OCI-LY3 (cell line): ENCODE data around the gene DCST1.
A peak's percentile ranks its signal among the peaks of the same experiment; 100 is the strongest.

ENCODE experiments used
- H2AFZ ChIP-seq: fragments of 200-600, 300-600 bp; shearing (Covaris generic); 2 replicates; pipeline ENCODE4 v1.6.0; 2014; ENCODE audit warnings: antibody characterized with exemption, low read depth, low read length
- H3K27ac ChIP-seq: fragments of 200-600, 300-600 bp; sonication (generic); 2 replicates; pipeline ENCODE4 v1.5.1; 2014; ENCODE audit warnings: mild to moderate bottlenecking, low read length, moderate library complexity, mixed read lengths
- H3K27me3 ChIP-seq: fragments of 200-600, 300-600 bp; sonication (generic); 2 replicates; pipeline ENCODE4 v1.6.1; 2014; ENCODE audit warnings: low read depth, low read length, mixed read lengths
- H3K36me3 ChIP-seq: fragments of 200-600, 300-600 bp; sonication (generic); replicated peaks from 2 replicates; pipeline ENCODE3; 2014; ENCODE audit warnings: low read depth, low read length, mixed read lengths
- H3K4me1 ChIP-seq: fragments of 300-600, 200-600 bp; sonication (generic); 2 replicates; pipeline ENCODE4 v1.6.1; 2014; ENCODE audit warnings: low read length, mixed read lengths
- H3K4me2 ChIP-seq: fragments of 200-600, 300-600 bp; sonication (generic); 2 replicates; pipeline ENCODE4 v1.6.1; 2014; ENCODE audit warnings: low read length, mixed read lengths
- H3K4me3 ChIP-seq: fragments of 300-600, 200-600 bp; sonication (generic); 2 replicates; pipeline ENCODE4 v1.5.1; 2014; ENCODE audit warnings: antibody characterized with exemption, mild to moderate bottlenecking, low read length, moderate library complexity
- H3K79me2 ChIP-seq: fragments of 300-600, 200-600 bp; shearing (Covaris generic); 2 replicates; pipeline ENCODE4 v1.6.1; 2014; ENCODE audit warnings: mild to moderate bottlenecking, low read length, mixed read lengths
- H3K9ac ChIP-seq: fragments of 300-600, 200-600 bp; shearing (Covaris generic); 2 replicates; pipeline ENCODE4 v1.6.0; 2014; ENCODE audit warnings: mild to moderate bottlenecking, low read length, moderate library complexity
- H3K9me3 ChIP-seq: fragments of 200-600, 300-600 bp; shearing (Covaris generic); 2 replicates; pipeline ENCODE4 v1.6.1; 2014; ENCODE audit warnings: low read length, mixed read lengths; ENCODE audit not compliant: insufficient read depth
- H4K20me1 ChIP-seq: fragments of 200-600, 300-600 bp; sonication (generic); 2 replicates; pipeline ENCODE4 v1.6.1; 2016; ENCODE audit warnings: low read length, mixed read lengths; ENCODE audit not compliant: insufficient read depth
- CTCF ChIP-seq: fragments of 200-600, 300-600 bp; sonication (generic); IDR thresholded peaks from 2 replicates; pipeline ENCODE4 v1.5.1; 2014; ENCODE audit warnings: antibody characterized with exemption, low read length, low read depth
- EZH2phosphoT487 ChIP-seq: fragments of 200-600 bp; shearing (Covaris generic); IDR thresholded peaks from 2 replicates; pipeline ENCODE4 v1.6.1; 2018; ENCODE audit warnings: antibody characterized with exemption, mixed run types, low read depth

Gene DCST1

DNA sequence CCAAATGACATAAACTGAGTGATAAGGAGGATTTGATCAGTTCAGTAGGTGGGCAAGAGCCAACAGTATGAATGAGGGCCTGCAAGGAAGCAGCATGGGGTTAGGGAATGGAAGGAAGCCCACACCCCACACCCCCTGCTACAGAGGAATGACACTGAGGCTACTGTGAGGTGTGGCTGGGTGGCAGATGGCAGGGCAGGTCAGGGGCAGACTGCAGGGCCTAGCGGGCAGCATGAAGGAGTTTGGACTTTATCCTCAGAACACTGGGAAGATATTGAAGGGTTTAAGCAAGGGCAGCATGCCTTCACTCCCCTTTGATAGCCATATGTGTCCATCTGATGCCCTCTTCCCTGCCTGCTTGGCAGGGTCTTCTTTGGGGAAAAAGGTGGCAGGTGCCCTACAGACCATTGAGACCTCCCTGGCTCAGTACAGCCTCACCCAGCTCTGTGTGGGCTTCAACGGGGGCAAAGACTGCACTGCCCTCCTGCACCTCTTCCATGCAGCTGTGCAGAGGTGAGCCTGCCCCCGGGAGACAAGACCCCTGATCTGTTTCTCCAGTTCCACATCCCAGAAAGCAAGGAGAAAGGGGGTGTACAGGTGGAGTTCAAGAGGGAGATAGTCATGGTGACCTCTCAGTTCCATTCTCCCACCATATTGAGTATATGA lies 44.3 kb upstream of the DCST1 start:
- Histone ChIP-seq H3K9ac (no peak overlapping the region), H3K27ac (no peak overlapping the region), H2AFZ (no peak overlapping the region), H3K4me3 (no peak overlapping the region), H3K9me3 (no peaks in the 10 kb centered on the region), H4K20me1 (no peaks in the 10 kb centered on the region), H3K27me3 (no peaks in the 10 kb centered on the region), H3K4me2 (no peak overlapping the region), H3K79me2 (peaks cover 33% of the 10 kb centered on the region), H3K36me3 (peaks cover 27% of the 10 kb centered on the region), H3K4me1 (peaks cover 4% of the 10 kb centered on the region)
- TF ChIP-seq EZH2phosphoT487 (no peak), CTCF (no peak)

- H3K4me3 ChIP-seq, result no peak overlapping the region
- no peaks in the 10 kb centered on the region for H4K20me1 ChIP-seq
- H3K36me3 ChIP-seq, result peaks cover 27% of the 10 kb centered on the region
- H3K4me2 ChIP-seq, result no peak overlapping the region
- no peak overlapping the region for H3K27ac ChIP-seq
- TF ChIP-seq EZH2phosphoT487 (no peak), CTCF (no peak)
- H3K27me3 ChIP-seq, result no peaks in the 10 kb centered on the region
- H3K79me2 ChIP-seq, result peaks cover 25% of the 10 kb centered on the region
- no peaks in the 10 kb centered on the region for H3K4me1 ChIP-seq
- H3K9me3 ChIP-seq, result no peaks in the 10 kb centered on the region
- H3K9ac ChIP-seq, result no peak overlapping the region
- no peak overlapping the region for H2AFZ ChIP-seq
Observed at GRCh38 chr1:154990276-154990675, 43.3 kb upstream of the DCST1 start.

DNA sequence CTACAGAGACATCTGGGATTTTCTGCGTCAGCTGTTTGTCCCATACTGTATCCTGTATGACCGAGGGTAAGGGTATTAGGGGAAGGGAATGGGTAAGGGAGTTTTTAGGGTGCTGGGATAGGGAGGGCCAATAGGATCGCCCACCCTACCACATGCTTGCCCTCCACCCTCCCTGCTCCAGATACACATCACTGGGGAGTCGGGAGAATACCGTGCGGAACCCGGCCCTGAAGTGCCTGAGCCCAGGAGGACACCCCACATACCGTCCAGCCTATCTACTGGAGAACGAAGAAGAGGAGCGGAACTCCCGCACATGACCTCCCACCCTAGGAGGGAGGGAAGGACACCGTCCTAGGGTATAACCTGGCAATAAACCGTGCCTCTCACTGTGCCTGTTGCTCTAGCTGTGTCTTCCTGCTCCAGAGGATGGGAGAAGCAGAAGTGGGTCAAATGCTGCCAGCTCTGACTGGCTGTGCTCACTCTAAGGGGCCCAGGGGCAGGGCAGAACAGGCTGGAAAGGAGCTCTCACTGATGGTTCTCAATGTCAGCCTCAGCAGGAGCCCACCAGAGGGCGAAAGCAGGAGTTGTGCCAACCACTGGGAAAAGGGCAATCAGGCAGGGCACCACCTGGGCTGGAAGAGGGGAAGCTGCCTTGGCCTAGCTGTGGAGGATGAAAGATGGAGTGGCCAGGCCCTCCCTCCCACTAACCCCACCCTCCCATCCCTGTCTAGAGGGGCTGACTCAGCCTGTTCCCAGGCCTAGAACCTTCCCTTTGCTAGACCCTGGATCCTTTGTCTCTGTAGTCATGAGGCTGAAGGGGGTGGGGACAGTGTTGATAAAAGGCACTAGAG lies 40.7 kb upstream of the DCST1 start:
- no peak overlapping the region for H3K4me3 ChIP-seq
- peaks cover 7% of the 10 kb centered on the region; the same call in 1 of the 2 replicates for H3K79me2 ChIP-seq
- H2AFZ ChIP-seq, result no peak overlapping the region
- no peak overlapping the region for H3K27ac ChIP-seq
- H3K9ac ChIP-seq, result no peak overlapping the region
- no peaks in the 10 kb centered on the region for H3K27me3 ChIP-seq
- H4K20me1 ChIP-seq, result no peaks in the 10 kb centered on the region
- H3K4me1 ChIP-seq, result peaks cover 15% of the 10 kb centered on the region
- TF ChIP-seq CTCF (peak; percentile 37), EZH2phosphoT487 (no peak)
- H3K9me3 ChIP-seq, result no peaks in the 10 kb centered on the region
- H3K4me2 ChIP-seq, result no peak overlapping the region
- peaks cover 20% of the 10 kb centered on the region for H3K36me3 ChIP-seq

DNA sequence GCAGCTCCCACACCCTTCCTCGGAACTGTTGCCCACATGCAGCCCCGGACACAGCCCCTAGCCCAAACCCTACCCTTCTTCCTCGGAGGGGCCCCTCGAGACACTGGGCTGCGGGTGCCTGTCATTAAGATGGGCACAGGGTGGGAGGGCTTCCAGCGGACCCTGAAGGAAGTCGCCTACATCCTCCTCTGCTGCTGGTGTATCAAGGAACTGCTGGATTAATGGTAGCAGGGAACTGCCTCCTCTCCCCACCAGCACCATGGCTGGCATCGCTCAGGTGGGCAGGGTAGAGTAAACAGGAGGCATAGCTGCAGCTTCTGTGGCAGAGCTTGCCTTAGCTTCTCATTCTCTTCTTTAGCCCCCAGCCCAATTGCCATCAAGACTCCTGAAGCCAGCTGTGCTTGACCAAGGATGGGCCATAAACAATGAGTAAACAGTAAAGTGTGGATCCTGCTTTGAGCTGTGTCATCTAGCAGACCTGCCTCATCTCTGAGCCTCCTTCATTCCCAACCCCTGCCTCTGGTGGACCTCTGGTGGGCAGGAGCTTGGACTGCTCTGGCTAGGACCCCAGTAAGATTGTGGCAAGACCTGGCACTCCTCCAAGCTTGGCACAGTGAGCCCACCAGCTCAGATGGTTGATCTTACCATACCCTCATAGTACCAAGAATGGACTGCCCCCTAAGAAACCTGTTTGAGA lies 39.9 kb upstream of the DCST1 start, which contains the start of gene LENEP:
TSS of gene LENEP (plus strand) at position 15 of the 697 bp plus-strand sequence. CDS start at position 37, 22 bp downstream.
- no peak within 1 kb of the TSS for H3K9ac ChIP-seq
- no peak within 1 kb of the TSS for H3K4me3 ChIP-seq
- TF ChIP-seq EZH2phosphoT487, result no peak
- TF ChIP-seq CTCF, result no peak
- H3K4me2 ChIP-seq, result no peak within 1 kb of the TSS
- H4K20me1 ChIP-seq, result no peaks in the 10 kb centered on the region
- peaks cover 13% of the 10 kb centered on the region for H3K36me3 ChIP-seq
- peaks cover 22% of the 10 kb centered on the region for H3K4me1 ChIP-seq
- no peaks in the 10 kb centered on the region for H3K79me2 ChIP-seq
- no peaks in the 10 kb centered on the region for H3K27me3 ChIP-seq
- H2AFZ ChIP-seq, result no peak within 1 kb of the TSS
- H3K9me3 ChIP-seq, result no peaks in the 10 kb centered on the region
- H3K27ac ChIP-seq, result no peak within 1 kb of the TSS
